Measurements from ENCODE around the gene PAX8.

Gene PAX8

DNA sequence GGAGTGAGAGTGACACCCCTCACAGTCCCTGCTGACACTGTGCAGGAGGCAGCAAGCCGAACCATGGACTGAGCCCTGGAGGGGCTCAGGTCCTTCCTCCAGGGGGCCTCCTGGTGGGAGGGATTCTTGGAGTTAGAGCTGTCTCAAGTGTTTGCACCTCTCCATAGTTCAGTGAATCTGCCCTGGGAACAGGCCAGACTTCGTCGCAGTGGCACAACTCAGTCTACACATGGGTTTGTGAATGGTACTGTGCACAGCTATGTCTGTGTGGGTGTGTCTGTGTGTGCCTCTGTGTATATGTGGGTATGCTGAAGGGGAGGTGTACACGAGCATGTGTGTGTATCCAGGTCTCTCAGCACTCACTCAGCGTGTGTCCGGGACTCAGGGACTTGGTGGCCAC, 36.4 kb downstream of the PAX8 start:
- H3K4me2 ChIP-seq (ENCODE audit: insufficient read depth, low read length, poor library complexity, severe bottlenecking) = no peak overlapping the region
- no peaks in the 10 kb centered on the region for H3K9me3 ChIP-seq (replicated peaks in 1 of 2; ENCODE audit: control insufficient read depth in 2 of 2, insufficient read depth in 1 of 2, low read depth in 1 of 2, low read length in 2 of 2)
- no peak overlapping the region for H3K23ac ChIP-seq (ENCODE audit: low read depth, low read length, poor library complexity)
- H3K18ac ChIP-seq (ENCODE audit: low read length) = peak overlapping the region; percentile 9
- H2AK5ac ChIP-seq (ENCODE audit: low read depth, low read length) = no peak overlapping the region
- H3K79me1 ChIP-seq (ENCODE audit: low read depth, low read length) = peaks cover 4% of the 10 kb centered on the region
- H3K4me3 ChIP-seq (ENCODE audit: low read length in 2 of 2) = no peak overlapping the region
- H2BK15ac ChIP-seq (ENCODE audit: low read length) = no peak overlapping the region
- no peak overlapping the region for H4K8ac ChIP-seq (ENCODE audit: low read depth, low read length)
- no peak overlapping the region for H3K27ac ChIP-seq (replicated peaks; ENCODE audit: low read length)
- DNase-seq (ENCODE audit: low spot score) = no peak
- no peak overlapping the region for H2BK12ac ChIP-seq (ENCODE audit: low read length)
- no peak overlapping the region for H3K4ac ChIP-seq (ENCODE audit: low read length)
- WGBS, 2 donors (ENCODE audit: extremely low coverage in 2 of 2, insufficient read length in 2 of 2, insufficient replicate concordance in 1 of 2) = no CpG with 5 or more reads among the region's 6 CpGs
- H4K91ac ChIP-seq (ENCODE audit: low read depth, low read length, poor library complexity) = no peak overlapping the region
- no peak overlapping the region for H2BK5ac ChIP-seq (ENCODE audit: low read length)
- H3K27me3 ChIP-seq (ENCODE audit: control insufficient read depth in 3 of 3, insufficient read depth in 3 of 3, low read depth in 1 of 3, low read length in 3 of 3) = no peaks in the 10 kb centered on the region
- H3K14ac ChIP-seq (ENCODE audit: low read length) = no peak overlapping the region
- no peak overlapping the region for H2BK120ac ChIP-seq (ENCODE audit: low read depth, low read length)
- peaks cover 0 to 3% of the 10 kb centered on the region in 2 donors for H3K36me3 ChIP-seq (replicated peaks in 1 of 2; ENCODE audit: control insufficient read depth in 2 of 2, insufficient read depth in 2 of 2, low read length in 2 of 2)
- H3K4me1 ChIP-seq (ENCODE audit: control insufficient read depth in 2 of 2, insufficient read depth in 1 of 2, low read depth in 1 of 2, low read length in 2 of 2) = peaks cover 19 to 20% of the 10 kb centered on the region in 2 donors
- no peak overlapping the region for H2AFZ ChIP-seq (ENCODE audit: low read length)
- H3K9ac ChIP-seq (ENCODE audit: low read depth, low read length, poor library complexity) = no peak overlapping the region

DNA sequence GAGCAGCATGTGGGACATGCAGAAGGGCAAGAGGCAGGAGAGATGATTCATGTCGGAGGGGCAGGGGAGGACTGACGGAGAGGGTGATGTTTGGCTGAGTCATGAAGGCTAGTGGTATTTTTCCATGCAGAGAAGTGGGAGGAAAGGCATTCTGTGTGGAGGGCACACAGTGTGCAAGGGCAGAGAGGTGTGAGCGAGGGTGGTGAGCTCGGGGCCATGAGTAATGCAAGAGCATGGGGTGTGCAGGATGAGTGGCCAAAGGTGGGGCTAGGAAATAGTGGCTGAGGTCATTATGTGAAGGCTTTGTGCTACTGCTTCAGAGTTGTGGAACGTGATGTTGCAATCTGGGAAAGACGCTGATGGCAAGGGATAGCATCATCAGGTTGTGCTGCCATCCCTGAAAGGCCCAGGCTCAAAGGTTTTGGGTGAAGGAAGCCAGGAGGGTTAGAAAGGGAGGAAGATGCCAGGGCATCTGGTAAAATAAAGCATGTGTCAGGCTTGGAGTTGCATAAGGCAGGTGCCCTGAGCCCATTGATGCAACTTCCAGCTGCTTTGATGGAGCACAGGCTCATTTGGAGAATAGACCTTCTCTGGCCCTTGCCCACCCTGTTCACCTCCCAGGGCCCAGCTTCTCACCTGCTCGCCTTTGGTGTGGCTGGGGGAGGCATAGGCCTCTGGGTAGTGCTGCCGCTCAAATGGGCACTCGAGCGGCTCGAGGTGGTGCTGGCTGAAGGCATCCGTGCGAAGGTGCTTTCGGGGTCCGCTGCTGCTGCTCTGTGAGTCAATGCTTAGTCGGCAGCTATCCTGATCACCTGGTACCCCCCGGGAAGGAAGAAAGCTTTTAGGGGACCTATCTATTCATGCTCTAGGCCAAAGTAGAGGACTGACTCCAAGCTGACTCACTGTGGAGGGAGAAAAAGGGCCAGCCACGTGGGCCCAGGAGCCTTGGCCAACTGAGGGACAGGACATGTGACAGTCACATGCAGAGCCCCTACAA, 37.5 kb downstream of the PAX8 start:
- WGBS, 2 donors (ENCODE audit: extremely low coverage in 2 of 2, insufficient read length in 2 of 2, insufficient replicate concordance in 1 of 2) = no CpG with 5 or more reads among the region's 18 CpGs
- H3K14ac ChIP-seq (ENCODE audit: low read length) = no peak overlapping the region
- no peak for DNase-seq (ENCODE audit: low spot score)
- H3K79me1 ChIP-seq (ENCODE audit: low read depth, low read length) = no peaks in the 10 kb centered on the region
- no peak overlapping the region for H4K8ac ChIP-seq (ENCODE audit: low read depth, low read length)
- H2BK15ac ChIP-seq (ENCODE audit: low read length) = no peak overlapping the region
- peaks cover 0 to 5% of the 10 kb centered on the region in 2 donors for H3K36me3 ChIP-seq (replicated peaks in 1 of 2; ENCODE audit: control insufficient read depth in 2 of 2, insufficient read depth in 2 of 2, low read length in 2 of 2)
- no peak overlapping the region for H2BK5ac ChIP-seq (ENCODE audit: low read length)
- no peak overlapping the region for H3K23ac ChIP-seq (ENCODE audit: low read depth, low read length, poor library complexity)
- H3K4me2 ChIP-seq (ENCODE audit: insufficient read depth, low read length, poor library complexity, severe bottlenecking) = no peak overlapping the region
- no peaks in the 10 kb centered on the region for H3K27me3 ChIP-seq (ENCODE audit: control insufficient read depth in 3 of 3, insufficient read depth in 3 of 3, low read depth in 1 of 3, low read length in 3 of 3)
- no peak overlapping the region for H3K4me3 ChIP-seq (ENCODE audit: low read length in 2 of 2)
- peaks cover 19 to 20% of the 10 kb centered on the region in 2 donors for H3K4me1 ChIP-seq (ENCODE audit: control insufficient read depth in 2 of 2, insufficient read depth in 1 of 2, low read depth in 1 of 2, low read length in 2 of 2)
- H3K9ac ChIP-seq (ENCODE audit: low read depth, low read length, poor library complexity) = no peak overlapping the region
- no peak overlapping the region for H2AK5ac ChIP-seq (ENCODE audit: low read depth, low read length)
- H2BK12ac ChIP-seq (ENCODE audit: low read length) = peak overlapping the region; percentile 30
- no peak overlapping the region for H3K18ac ChIP-seq (ENCODE audit: low read length)
- H2BK120ac ChIP-seq (ENCODE audit: low read depth, low read length) = no peak overlapping the region
- peak overlapping the region; percentile 56 for H4K91ac ChIP-seq (ENCODE audit: low read depth, low read length, poor library complexity)
- no peak overlapping the region for H2AFZ ChIP-seq (ENCODE audit: low read length)
- peaks cover 0 to 5% of the 10 kb centered on the region in 2 donors for H3K9me3 ChIP-seq (replicated peaks in 1 of 2; ENCODE audit: control insufficient read depth in 2 of 2, insufficient read depth in 1 of 2, low read depth in 1 of 2, low read length in 2 of 2)
- H3K27ac ChIP-seq (replicated peaks; ENCODE audit: low read length) = no peak overlapping the region
- no peak overlapping the region for H3K4ac ChIP-seq (ENCODE audit: low read length)

DNA sequence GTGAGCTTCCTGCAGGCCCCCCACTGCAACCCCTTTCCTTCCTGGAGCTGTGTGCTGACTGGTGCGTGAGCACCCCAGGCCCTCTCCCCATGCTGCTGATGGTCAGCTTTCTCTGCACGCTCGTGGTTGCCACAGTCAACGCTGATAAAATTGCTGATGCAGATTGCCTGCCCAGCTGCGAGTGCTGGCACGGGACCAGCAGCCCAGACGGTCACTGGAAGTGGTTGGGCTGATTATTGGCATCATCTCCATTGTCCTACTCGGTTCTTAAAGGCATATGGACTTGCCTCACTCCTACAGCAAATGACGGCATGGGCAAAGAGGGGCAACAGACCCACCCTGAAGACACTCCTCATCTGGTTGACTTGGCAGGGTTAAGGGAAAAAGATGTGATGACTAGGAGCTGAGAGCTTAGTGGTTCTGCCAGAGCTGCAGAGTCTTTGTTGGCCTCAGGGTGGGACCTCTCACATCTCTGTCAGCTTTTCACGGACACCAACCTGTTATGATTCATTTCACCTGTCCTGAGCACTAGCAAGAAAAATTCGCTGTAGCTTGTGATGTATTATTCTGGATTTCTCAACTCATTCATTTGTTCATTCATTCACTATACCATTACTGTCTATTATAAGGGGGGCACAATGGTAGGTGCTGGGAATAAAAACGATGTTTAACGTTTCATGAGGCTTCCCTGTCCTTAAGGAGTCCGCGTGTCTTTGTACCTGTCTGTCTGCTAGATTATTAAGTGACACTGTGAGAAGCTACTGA, 38.4 kb downstream of the PAX8 start:
- peak overlapping the region; percentile 37 for H2BK15ac ChIP-seq (ENCODE audit: low read length)
- H3K4me1 ChIP-seq (ENCODE audit: control insufficient read depth in 2 of 2, insufficient read depth in 1 of 2, low read depth in 1 of 2, low read length in 2 of 2) = peaks cover 13 to 17% of the 10 kb centered on the region in 2 donors
- H4K8ac ChIP-seq (ENCODE audit: low read depth, low read length) = no peak overlapping the region
- H4K91ac ChIP-seq (ENCODE audit: low read depth, low read length, poor library complexity) = no peak overlapping the region
- no peak overlapping the region for H3K18ac ChIP-seq (ENCODE audit: low read length)
- no peak overlapping the region for H3K23ac ChIP-seq (ENCODE audit: low read depth, low read length, poor library complexity)
- H3K27me3 ChIP-seq (ENCODE audit: control insufficient read depth in 3 of 3, insufficient read depth in 3 of 3, low read depth in 1 of 3, low read length in 3 of 3) = no peaks in the 10 kb centered on the region
- no peak overlapping the region for H2BK120ac ChIP-seq (ENCODE audit: low read depth, low read length)
- no peak overlapping the region for H2AFZ ChIP-seq (ENCODE audit: low read length)
- H3K27ac ChIP-seq (replicated peaks; ENCODE audit: low read length) = no peak overlapping the region
- no CpG with 5 or more reads among the region's 15 CpGs for WGBS, 2 donors (ENCODE audit: extremely low coverage in 2 of 2, insufficient read length in 2 of 2, insufficient replicate concordance in 1 of 2)
- H3K14ac ChIP-seq (ENCODE audit: low read length) = no peak overlapping the region
- H3K9ac ChIP-seq (ENCODE audit: low read depth, low read length, poor library complexity) = no peak overlapping the region
- no peak overlapping the region for H2BK12ac ChIP-seq (ENCODE audit: low read length)
- H3K4me2 ChIP-seq (ENCODE audit: insufficient read depth, low read length, poor library complexity, severe bottlenecking) = no peak overlapping the region
- no peak overlapping the region for H2AK5ac ChIP-seq (ENCODE audit: low read depth, low read length)
- H2BK5ac ChIP-seq (ENCODE audit: low read length) = no peak overlapping the region
- H3K9me3 ChIP-seq (replicated peaks in 1 of 2; ENCODE audit: control insufficient read depth in 2 of 2, insufficient read depth in 1 of 2, low read depth in 1 of 2, low read length in 2 of 2) = peaks cover 0 to 5% of the 10 kb centered on the region in 2 donors
- no peaks in the 10 kb centered on the region for H3K79me1 ChIP-seq (ENCODE audit: low read depth, low read length)
- no peak overlapping the region for H3K4ac ChIP-seq (ENCODE audit: low read length)
- H3K4me3 ChIP-seq (ENCODE audit: low read length in 2 of 2) = no peak overlapping the region
- no peak for DNase-seq (ENCODE audit: low spot score)
- H3K36me3 ChIP-seq (replicated peaks in 1 of 2; ENCODE audit: control insufficient read depth in 2 of 2, insufficient read depth in 2 of 2, low read length in 2 of 2) = peaks cover 0 to 5% of the 10 kb centered on the region in 2 donors
